Liver (tissue), 9 donors: ENCODE measurements around the gene JPH3. TPM values are rescaled to one million over a fixed set of nuclear protein-coding genes. Genes with fewer than 3 reads are reported as not detected.

ENCODE experiments used
- DNase-seq: peaks from one replicate; pipeline ENCODE4 v3.0.0-alpha.2; 2017; ENCODE audit warnings: low spot score
- H3K27ac ChIP-seq, 2 donors: one replicate each; pipeline ENCODE4 v1.7.0; 2013; ENCODE audit warnings: inconsistent platforms in 2 of 2, low read length in 2 of 2, control low read depth in 1 of 2, low read depth in 1 of 2, mild to moderate bottlenecking in 1 of 2
- H3K27me3 ChIP-seq, 4 donors: one replicate each; pipeline versions ENCODE4 v1.6.1 to v1.7.0; 2013; ENCODE audit warnings: low read length in 3 of 4, inconsistent platforms in 1 of 4, mild to moderate bottlenecking in 1 of 4, moderate library complexity in 1 of 4; ENCODE audit not compliant: control insufficient read depth in 4 of 4, insufficient read depth in 4 of 4
- H3K36me3 ChIP-seq, 4 donors: one replicate each; pipeline versions ENCODE4 v1.6.1 to v1.7.0; 2013; ENCODE audit warnings: low read length in 3 of 4, mild to moderate bottlenecking in 3 of 4, low read depth in 1 of 4, moderate library complexity in 1 of 4; ENCODE audit not compliant: control insufficient read depth in 4 of 4, insufficient read depth in 3 of 4
- H3K4me1 ChIP-seq, 4 donors: one replicate each; pipeline versions ENCODE4 v1.6.1 to v1.7.0; 2013; ENCODE audit warnings: low read length in 3 of 4, mild to moderate bottlenecking in 3 of 4, moderate library complexity in 1 of 4; ENCODE audit not compliant: control insufficient read depth in 4 of 4, insufficient read depth in 4 of 4
- H3K4me3 ChIP-seq, 3 donors: one replicate each; pipeline versions ENCODE4 v1.6.1 to v1.7.0; 2013; ENCODE audit warnings: low read length in 3 of 3, control low read depth in 1 of 3, low read depth in 1 of 3, mild to moderate bottlenecking in 1 of 3
- H3K9ac ChIP-seq, 2 donors: one replicate each; pipeline ENCODE4 v1.7.0; 2013; ENCODE audit warnings: low read length in 2 of 2, mild to moderate bottlenecking in 2 of 2, moderate library complexity in 2 of 2, control low read depth in 1 of 2, low read depth in 1 of 2
- H3K9me3 ChIP-seq, 4 donors: one replicate each; pipeline versions ENCODE4 v1.6.1 to v1.7.0; 2013; ENCODE audit warnings: low read length in 3 of 4; ENCODE audit not compliant: control insufficient read depth in 4 of 4
- EGR1 ChIP-seq, 2 donors: IDR thresholded peaks; 2 replicates each; pipeline ENCODE4 v1.6.1; 2016 to 2018; ENCODE audit warnings: antibody characterized with exemption in 2 of 2, low read depth in 2 of 2
- FOXA1 ChIP-seq: IDR thresholded peaks from 2 replicates; pipeline ENCODE4 v1.6.1; 2016; ENCODE audit warnings: antibody characterized with exemption
- FOXA2 ChIP-seq: IDR thresholded peaks from 2 replicates; pipeline ENCODE4 v1.6.1; 2016; ENCODE audit warnings: antibody characterized with exemption
- GABPA ChIP-seq, 2 donors: IDR thresholded peaks in 1 of 2; conservative IDR thresholded peaks in 1 of 2; 2 replicates each; pipeline ENCODE4 v1.6.1; 2016; ENCODE audit warnings: antibody characterized with exemption in 2 of 2, mild to moderate bottlenecking in 1 of 2, moderate library complexity in 1 of 2
- HNF4A ChIP-seq, 2 donors: conservative IDR thresholded peaks; 2 replicates each; pipeline ENCODE4 v1.6.1; 2016; ENCODE audit warnings: antibody characterized with exemption in 2 of 2, mild to moderate bottlenecking in 2 of 2
- HNF4G ChIP-seq: IDR thresholded peaks from 2 replicates; pipeline ENCODE4 v1.6.1; 2016; ENCODE audit warnings: antibody characterized with exemption
- JUND ChIP-seq, 2 donors: IDR thresholded peaks; 2 replicates each; pipeline ENCODE4 v1.6.1; 2016; ENCODE audit warnings: antibody characterized with exemption in 2 of 2
- NR2F2 ChIP-seq: IDR thresholded peaks from 2 replicates; pipeline ENCODE4 v1.6.1; 2016; ENCODE audit warnings: antibody characterized with exemption
- SP1 ChIP-seq: IDR thresholded peaks from 2 replicates; pipeline ENCODE4 v1.6.1; 2018; ENCODE audit warnings: antibody characterized with exemption, mild to moderate bottlenecking
- YY1 ChIP-seq: IDR thresholded peaks from 2 replicates; pipeline ENCODE4 v1.6.1; 2016; ENCODE audit warnings: antibody characterized with exemption, mild to moderate bottlenecking
- WGBS: extraction: QIAGEN DNeasy Blood & Tissue Kit; methylation state at CpG from one replicate; pipeline ENCODE4 v1.1.7; 2013; 5-methylcytosine and 5-hydroxymethylcytosine counted together
- polyA plus RNA-seq, 2 donors: library from polyadenylated mRNA; stranded (reverse) in 1 of 2; unstranded in 1 of 2; fragments of 200-250 nt in 1 of 2; fragments of >200 nt in 1 of 2; fragmentation: Nextera tagmentation in 1 of 2; extraction: Ambion mirVana in 1 of 2; gene quantifications; one replicate each; pipeline versions ENCODE4 v1.2.1 to v1.2.3, GENCODE V29; 2013 to 2015
- total RNA-seq, 2 donors: library from RNA; depleted of rRNA; stranded (reverse); fragments of >200 nt; gene quantifications; one replicate each; pipeline ENCODE4 v1.2.3, GENCODE V29; 2014
- TF ChIP-seq, protein P1 (sequence below): IDR thresholded peaks from 2 replicates; pipeline ENCODE4 v1.6.1; 2016; ENCODE audit warnings: antibody characterized with exemption, mild to moderate bottlenecking
- TF ChIP-seq, protein P2 (sequence below): fragments of 150-350 bp; IDR thresholded peaks from 2 replicates; pipeline ENCODE4 v1.5.1; 2017; ENCODE audit warnings: improper control_type of control experiment, low read depth, low read length; ENCODE audit not compliant: missing input control
- TF ChIP-seq, protein P3 (sequence below): IDR thresholded peaks from 2 replicates; pipeline ENCODE4 v1.6.1; 2016; ENCODE audit warnings: antibody characterized with exemption
- TF ChIP-seq, protein P4 (sequence below): IDR thresholded peaks from 2 replicates; pipeline ENCODE4 v1.6.1; 2016; ENCODE audit warnings: antibody characterized with exemption
- donor health status: healthy.
- donor health status: healthy.
- donor health status: healthy.
- donor health status: healthy.
- donor health status: healthy.

Gene JPH3
- total and polyA plus RNA-seq, 4 donors, result under 0.01 to 0.09 (median 0.04) TPM

DNA sequence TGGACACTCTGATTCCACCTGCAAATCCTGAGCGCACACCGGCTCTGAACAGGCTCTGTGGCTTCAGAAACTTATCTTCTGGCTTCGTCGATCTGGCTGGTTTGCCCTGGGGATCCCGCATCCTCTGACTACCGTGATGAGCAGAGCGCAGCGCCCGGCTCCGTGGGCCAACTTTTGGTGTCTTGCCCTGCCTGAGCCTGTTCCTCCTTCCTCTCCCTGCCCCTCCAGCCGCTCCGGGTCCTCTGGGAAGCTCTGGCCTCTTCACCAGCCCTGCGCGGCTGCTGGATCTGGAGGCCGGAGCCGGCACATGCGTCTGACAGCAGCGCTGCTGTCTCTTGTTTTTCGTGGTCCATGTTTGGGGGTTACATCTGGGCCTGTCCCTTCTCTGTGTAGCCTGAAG lies 65.6 kb downstream of the JPH3 start:
- H3K9ac ChIP-seq, result no peak overlapping the region
- no peaks in the 10 kb centered on the region for H3K9me3 ChIP-seq
- DNase-seq, result no peak
- H3K4me1 ChIP-seq, result no peaks in the 10 kb centered on the region
- H3K36me3 ChIP-seq, result no peaks in the 10 kb centered on the region
- no peak for TF ChIP-seq HNF4G
- TF ChIP-seq GABPA (IDR thresholded peaks at IDR 0.05 in 1 of 2, conservative IDR thresholded peaks at IDR 0.05 in 1 of 2), result no peak
- TF ChIP-seq, protein P1, sequence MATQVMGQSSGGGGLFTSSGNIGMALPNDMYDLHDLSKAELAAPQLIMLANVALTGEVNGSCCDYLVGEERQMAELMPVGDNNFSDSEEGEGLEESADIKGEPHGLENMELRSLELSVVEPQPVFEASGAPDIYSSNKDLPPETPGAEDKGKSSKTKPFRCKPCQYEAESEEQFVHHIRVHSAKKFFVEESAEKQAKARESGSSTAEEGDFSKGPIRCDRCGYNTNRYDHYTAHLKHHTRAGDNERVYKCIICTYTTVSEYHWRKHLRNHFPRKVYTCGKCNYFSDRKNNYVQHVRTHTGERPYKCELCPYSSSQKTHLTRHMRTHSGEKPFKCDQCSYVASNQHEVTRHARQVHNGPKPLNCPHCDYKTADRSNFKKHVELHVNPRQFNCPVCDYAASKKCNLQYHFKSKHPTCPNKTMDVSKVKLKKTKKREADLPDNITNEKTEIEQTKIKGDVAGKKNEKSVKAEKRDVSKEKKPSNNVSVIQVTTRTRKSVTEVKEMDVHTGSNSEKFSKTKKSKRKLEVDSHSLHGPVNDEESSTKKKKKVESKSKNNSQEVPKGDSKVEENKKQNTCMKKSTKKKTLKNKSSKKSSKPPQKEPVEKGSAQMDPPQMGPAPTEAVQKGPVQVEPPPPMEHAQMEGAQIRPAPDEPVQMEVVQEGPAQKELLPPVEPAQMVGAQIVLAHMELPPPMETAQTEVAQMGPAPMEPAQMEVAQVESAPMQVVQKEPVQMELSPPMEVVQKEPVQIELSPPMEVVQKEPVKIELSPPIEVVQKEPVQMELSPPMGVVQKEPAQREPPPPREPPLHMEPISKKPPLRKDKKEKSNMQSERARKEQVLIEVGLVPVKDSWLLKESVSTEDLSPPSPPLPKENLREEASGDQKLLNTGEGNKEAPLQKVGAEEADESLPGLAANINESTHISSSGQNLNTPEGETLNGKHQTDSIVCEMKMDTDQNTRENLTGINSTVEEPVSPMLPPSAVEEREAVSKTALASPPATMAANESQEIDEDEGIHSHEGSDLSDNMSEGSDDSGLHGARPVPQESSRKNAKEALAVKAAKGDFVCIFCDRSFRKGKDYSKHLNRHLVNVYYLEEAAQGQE, result no peak
- no peak for TF ChIP-seq JUND (IDR thresholded peaks at IDR 0.05)
- TF ChIP-seq, protein P2, sequence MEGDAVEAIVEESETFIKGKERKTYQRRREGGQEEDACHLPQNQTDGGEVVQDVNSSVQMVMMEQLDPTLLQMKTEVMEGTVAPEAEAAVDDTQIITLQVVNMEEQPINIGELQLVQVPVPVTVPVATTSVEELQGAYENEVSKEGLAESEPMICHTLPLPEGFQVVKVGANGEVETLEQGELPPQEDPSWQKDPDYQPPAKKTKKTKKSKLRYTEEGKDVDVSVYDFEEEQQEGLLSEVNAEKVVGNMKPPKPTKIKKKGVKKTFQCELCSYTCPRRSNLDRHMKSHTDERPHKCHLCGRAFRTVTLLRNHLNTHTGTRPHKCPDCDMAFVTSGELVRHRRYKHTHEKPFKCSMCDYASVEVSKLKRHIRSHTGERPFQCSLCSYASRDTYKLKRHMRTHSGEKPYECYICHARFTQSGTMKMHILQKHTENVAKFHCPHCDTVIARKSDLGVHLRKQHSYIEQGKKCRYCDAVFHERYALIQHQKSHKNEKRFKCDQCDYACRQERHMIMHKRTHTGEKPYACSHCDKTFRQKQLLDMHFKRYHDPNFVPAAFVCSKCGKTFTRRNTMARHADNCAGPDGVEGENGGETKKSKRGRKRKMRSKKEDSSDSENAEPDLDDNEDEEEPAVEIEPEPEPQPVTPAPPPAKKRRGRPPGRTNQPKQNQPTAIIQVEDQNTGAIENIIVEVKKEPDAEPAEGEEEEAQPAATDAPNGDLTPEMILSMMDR, result no peak
- H3K27me3 ChIP-seq, result no peaks in the 10 kb centered on the region
- H3K4me3 ChIP-seq, result no peak overlapping the region
- 92% methylated on average over 19 of the region's 19 CpGs for WGBS
- H3K27ac ChIP-seq, result no peak overlapping the region

DNA sequence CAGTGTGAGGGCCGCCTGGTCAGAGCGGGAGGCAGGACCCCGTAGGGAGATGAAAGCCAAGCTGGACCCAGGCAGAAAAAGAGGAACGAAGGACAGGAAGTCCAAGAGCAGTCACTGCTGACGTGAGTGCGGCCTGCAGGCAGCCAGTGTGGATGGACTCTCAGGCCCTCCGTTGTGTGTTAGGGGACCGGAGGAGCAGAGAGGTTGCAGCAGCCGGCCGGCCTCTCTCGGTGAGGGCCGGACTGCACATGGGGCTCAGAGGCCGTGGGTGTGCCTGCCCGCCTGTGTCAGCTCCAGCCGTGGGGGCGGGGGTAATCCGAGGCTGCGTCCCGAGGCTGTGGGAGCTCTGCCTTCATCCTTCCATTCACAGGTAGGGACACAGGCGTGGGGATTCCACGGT lies 67.4 kb downstream of the JPH3 start:
- no peak overlapping the region for H3K27ac ChIP-seq
- H3K9ac ChIP-seq, result no peak overlapping the region
- WGBS, result 84% methylated on average over 21 of the region's 21 CpGs
- no peaks in the 10 kb centered on the region for H3K4me1 ChIP-seq
- no peak overlapping the region for H3K4me3 ChIP-seq
- DNase-seq, result no peak
- no peak for TF ChIP-seq YY1
- no peak for TF ChIP-seq FOXA2
- TF ChIP-seq FOXA1, result no peak
- no peak for TF ChIP-seq GABPA (IDR thresholded peaks at IDR 0.05 in 1 of 2, conservative IDR thresholded peaks at IDR 0.05 in 1 of 2)
- TF ChIP-seq, protein P3, sequence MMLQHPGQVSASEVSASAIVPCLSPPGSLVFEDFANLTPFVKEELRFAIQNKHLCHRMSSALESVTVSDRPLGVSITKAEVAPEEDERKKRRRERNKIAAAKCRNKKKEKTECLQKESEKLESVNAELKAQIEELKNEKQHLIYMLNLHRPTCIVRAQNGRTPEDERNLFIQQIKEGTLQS, result no peak
- no peak for TF ChIP-seq EGR1 (IDR thresholded peaks at IDR 0.05; ENCODE audit: low read depth in 2 of 2)
- TF ChIP-seq SP1, result no peak
- no peak for TF ChIP-seq HNF4A (conservative IDR thresholded peaks at IDR 0.05)
- TF ChIP-seq, protein P2, result no peak
- TF ChIP-seq NR2F2, result no peak
- TF ChIP-seq, protein P4, sequence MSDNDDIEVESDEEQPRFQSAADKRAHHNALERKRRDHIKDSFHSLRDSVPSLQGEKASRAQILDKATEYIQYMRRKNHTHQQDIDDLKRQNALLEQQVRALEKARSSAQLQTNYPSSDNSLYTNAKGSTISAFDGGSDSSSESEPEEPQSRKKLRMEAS, result no peak
- TF ChIP-seq HNF4G, result no peak
- no peaks in the 10 kb centered on the region for H3K9me3 ChIP-seq
- no peaks in the 10 kb centered on the region for H3K36me3 ChIP-seq
- H3K27me3 ChIP-seq, result no peaks in the 10 kb centered on the region
